ENCODE results near the gene SRY. TPM values are rescaled to one million over a fixed set of nuclear protein-coding genes. Genes with fewer than 3 reads are reported as not detected.
"Not testable (repeated sequence)": the region's sequence is repeated elsewhere in the genome, so short reads cannot be mapped to it uniquely, and the experiment has no call there.

SRY gene
- total RNA-seq, 1 donor from 2014 or later: not detected

- Histone ChIP-seq H3K9ac (ENCODE audit: low read length) (no peak overlapping the region), H3K9me3 (ENCODE audit: insufficient read depth, low read depth, low read length) (no peaks in the 10 kb centered on the region), H3K4me2 (ENCODE audit: low read length) (no peak overlapping the region), H3K27ac (ENCODE audit: low read depth, low read length) (no peak overlapping the region), H3K79me2 (ENCODE audit: insufficient read depth, low read length) (no peaks in the 10 kb centered on the region), H3K36me3 (ENCODE audit: insufficient read depth, low read length) (no peaks in the 10 kb centered on the region), H2AFZ (ENCODE audit: low read depth, low read length) (no peak overlapping the region), H3K4me3 (ENCODE audit: insufficient read depth, low read depth, low read length) (no peak overlapping the region), H3K27me3 (ENCODE audit: insufficient read depth, low read length) (no peaks in the 10 kb centered on the region), H3K4me1 (ENCODE audit: insufficient read depth, low read length) (no peaks in the 10 kb centered on the region), H4K20me1 (ENCODE audit: insufficient read depth, low read length) (no peaks in the 10 kb centered on the region)
- no peaks in the 10 kb centered on the region for H3K9me3 Mint-ChIP-seq (ENCODE audit: unreplicated experiment)
- H3K4me3 Mint-ChIP-seq (ENCODE audit: unreplicated experiment): no peak overlapping the region
- no peaks in the 10 kb centered on the region for H3K36me3 Mint-ChIP-seq (ENCODE audit: low read depth, unreplicated experiment)
- H3K27me3 Mint-ChIP-seq (ENCODE audit: low read depth, unreplicated experiment): no peaks in the 10 kb centered on the region
- no peak overlapping the region for H3K27ac Mint-ChIP-seq (ENCODE audit: unreplicated experiment)
- H3K4me1 Mint-ChIP-seq (ENCODE audit: low read depth, unreplicated experiment): no peaks in the 10 kb centered on the region
- FAIRE-seq (no peak), DNase-seq (ENCODE audit: low read depth) (no peak)
- TF ChIP-seq CTCF (IDR thresholded peaks at IDR 0.05; ENCODE audit: insufficient read depth, low read depth, low read length) (no peak), EZH2 (IDR thresholded peaks at IDR 0.05; ENCODE audit: insufficient read depth, low read length) (no peak)
Measured at GRCh38 chrY:2828497-2828896, 41.0 kb upstream of the SRY start.

GRCh38 chrY:2824471-2824870 lies 37.0 kb upstream of the SRY start:
- TF ChIP-seq EZH2 (IDR thresholded peaks at IDR 0.05; ENCODE audit: insufficient read depth, low read length): no peak
- no peak for TF ChIP-seq CTCF (IDR thresholded peaks at IDR 0.05; ENCODE audit: insufficient read depth, low read depth, low read length)
- Histone ChIP-seq H3K9ac (ENCODE audit: low read length) (no peak overlapping the region), H3K4me1 (ENCODE audit: insufficient read depth, low read length) (no peaks in the 10 kb centered on the region), H3K79me2 (ENCODE audit: insufficient read depth, low read length) (no peaks in the 10 kb centered on the region), H3K36me3 (ENCODE audit: insufficient read depth, low read length) (no peaks in the 10 kb centered on the region), H3K4me3 (ENCODE audit: insufficient read depth, low read depth, low read length) (no peak overlapping the region), H3K4me2 (ENCODE audit: low read length) (no peak overlapping the region), H2AFZ (ENCODE audit: low read depth, low read length) (no peak overlapping the region), H3K9me3 (ENCODE audit: insufficient read depth, low read depth, low read length) (no peaks in the 10 kb centered on the region), H3K27ac (ENCODE audit: low read depth, low read length) (no peak overlapping the region), H4K20me1 (ENCODE audit: insufficient read depth, low read length) (no peaks in the 10 kb centered on the region), H3K27me3 (ENCODE audit: insufficient read depth, low read length) (no peaks in the 10 kb centered on the region)
- H3K27ac Mint-ChIP-seq (ENCODE audit: unreplicated experiment): no peak overlapping the region
- H3K4me3 Mint-ChIP-seq (ENCODE audit: unreplicated experiment): no peak overlapping the region
- DNase-seq (ENCODE audit: low read depth) (no peak), FAIRE-seq (no peak)
- no peaks in the 10 kb centered on the region for H3K9me3 Mint-ChIP-seq (ENCODE audit: unreplicated experiment)
- H3K36me3 Mint-ChIP-seq (ENCODE audit: low read depth, unreplicated experiment): no peaks in the 10 kb centered on the region
- H3K4me1 Mint-ChIP-seq (ENCODE audit: low read depth, unreplicated experiment): peaks cover 4% of the 10 kb centered on the region
- no peaks in the 10 kb centered on the region for H3K27me3 Mint-ChIP-seq (ENCODE audit: low read depth, unreplicated experiment)

GRCh38 chrY:2817146-2817896 lies 29.8 kb upstream of the SRY start:
- H2AFZ ChIP-seq (ENCODE audit: low read depth, low read length); H3K9ac ChIP-seq (ENCODE audit: low read length): not testable (repeated sequence)

More at GRCh38 chrY:2817146-2817896, 29.8 kb upstream of the SRY start:
- H3K9me3 Mint-ChIP-seq (ENCODE audit: unreplicated experiment); H3K36me3 Mint-ChIP-seq (ENCODE audit: low read depth, unreplicated experiment); H4K20me1 ChIP-seq (ENCODE audit: insufficient read depth, low read length); H3K27me3 ChIP-seq (ENCODE audit: insufficient read depth, low read length); H3K36me3 ChIP-seq (ENCODE audit: insufficient read depth, low read length); DNase-seq (ENCODE audit: low read depth); H3K4me3 ChIP-seq (ENCODE audit: insufficient read depth, low read depth, low read length); H3K27me3 Mint-ChIP-seq (ENCODE audit: low read depth, unreplicated experiment); H3K9me3 ChIP-seq (ENCODE audit: insufficient read depth, low read depth, low read length); H3K27ac ChIP-seq (ENCODE audit: low read depth, low read length); H3K79me2 ChIP-seq (ENCODE audit: insufficient read depth, low read length); FAIRE-seq; H3K4me2 ChIP-seq (ENCODE audit: low read length); H3K4me1 Mint-ChIP-seq (ENCODE audit: low read depth, unreplicated experiment); H3K4me1 ChIP-seq (ENCODE audit: insufficient read depth, low read length); H3K4me3 Mint-ChIP-seq (ENCODE audit: unreplicated experiment); H3K27ac Mint-ChIP-seq (ENCODE audit: unreplicated experiment): not testable (repeated sequence)
